Effector CD8-positive, alpha-beta T cell (primary cell): ENCODE measurements around the gene DLX5.
A peak's percentile ranks its signal among the peaks of the same experiment; 100 is the strongest.
"Not testable (repeated sequence)": the region's sequence is repeated elsewhere in the genome, so short reads cannot be mapped to it uniquely, and the experiment has no call there.

Experiments used
- DNase-seq: peaks from one replicate; lab custom pipeline; 2025; lab: John Stamatoyannopoulos, UW
- total RNA-seq, 4 experiments: gene quantifications; one replicate each; lab custom pipeline; 2026; lab: John Stamatoyannopoulos, UW

Gene DLX5
- 0 reads per million in 4 experiments for total RNA-seq

GRCh38 chr7:97024209-97025129 lies at the start of gene DLX5:
DLX5 (minus strand) TSS chr7:97024831; CDS start chr7:97024623, 208 bp downstream.
- no peak for DNase-seq

- not testable (repeated sequence) for DNase-seq
Observed at GRCh38 chr7:97072025-97072424, 47.4 kb upstream of the DLX5 start.

GRCh38 chr7:97064972-97065587 lies 40.4 kb upstream of the DLX5 start:
- no peak for DNase-seq

- no peak for DNase-seq
Observed at GRCh38 chr7:97064020-97064419, 39.4 kb upstream of the DLX5 start.

- no peak for DNase-seq
Observed at GRCh38 chr7:97043281-97043680, 18.6 kb upstream of the DLX5 start.

GRCh38 chr7:97039374-97040065 lies 14.9 kb upstream of the DLX5 start:
- no peak for DNase-seq

- not testable (repeated sequence) for DNase-seq
Observed at GRCh38 chr7:97034213-97034852, 9.7 kb upstream of the DLX5 start.

- DNase-seq: peak; percentile 47
Observed at GRCh38 chr7:97027427-97028234, 3.0 kb upstream of the DLX5 start.

- DNase-seq: no peak
Observed at GRCh38 chr7:97026715-97027426, 2.2 kb upstream of the DLX5 start.

GRCh38 chr7:97025983-97026714 lies 1.5 kb upstream of the DLX5 start:
- DNase-seq: no peak

GRCh38 chr7:97025130-97025499 lies 484 bp upstream of the DLX5 start:
- DNase-seq: no peak

- no peak for DNase-seq
Observed at GRCh38 chr7:97022491-97023306, 1.9 kb downstream of the DLX5 start.

- DNase-seq: no peak
Observed at GRCh38 chr7:97021747-97022490, 2.7 kb downstream of the DLX5 start.

- DNase-seq: no peak
Observed at GRCh38 chr7:97020996-97021746, 3.5 kb downstream of the DLX5 start.

GRCh38 chr7:97020601-97020995 lies 4.0 kb downstream of the DLX5 start:
- no peak for DNase-seq

- no peak for DNase-seq
Observed at GRCh38 chr7:97019710-97020225, 4.9 kb downstream of the DLX5 start.
